HEK293 (cell line): ENCODE data around the gene TMEM184C.
A peak's percentile ranks its signal among the peaks of the same experiment; 100 is the strongest.

Source experiments
- CTCF ChIA-PET: fragments of 350-600 bp; formaldehyde crosslinking; extraction: SDS; loops from one replicate; lab custom pipeline; 2021; ENCODE audit warnings: antibody characterized with exemption; lab: Yijun Ruan, JAX
- POLR2A ChIA-PET: fragments of 300-600 bp; formaldehyde crosslinking; extraction: SDS; loops from one replicate; lab custom pipeline; 2020; ENCODE audit warnings: antibody characterized with exemption, inconsistent platforms; lab: Yijun Ruan, JAX
- H3K27ac ChIP-seq: fragments of 200-500 bp; sonication (Bioruptor generic); 2 replicates; pipeline ENCODE4 v1.5.1; 2014; ENCODE audit warnings: low read depth, low read length, control low read depth, inconsistent platforms; ENCODE audit errors: extremely low read depth
- H3K36me3 ChIP-seq, 2 experiments: fragments of 200-500 bp in 1 of 2; sonication (Bioruptor generic) in 1 of 2; 1 replicate in 1 of 2; 2 replicates in 1 of 2; pipeline ENCODE4 v1.5.1; 2014 to 2017; ENCODE audit warnings: inconsistent platforms in 2 of 2, low read length in 2 of 2; ENCODE audit not compliant: control insufficient read depth in 2 of 2, insufficient read depth in 1 of 2
- H3K4me1 ChIP-seq: fragments of 200-500 bp; sonication (Bioruptor generic); 2 replicates; pipeline ENCODE4 v1.5.1; 2014; ENCODE audit warnings: mild to moderate bottlenecking, low read length, inconsistent platforms; ENCODE audit not compliant: control insufficient read depth, insufficient read depth
- H3K4me3 ChIP-seq: 2 replicates; pipeline ENCODE4 v1.5.1; 2011; ENCODE audit warnings: low read depth, mild to moderate bottlenecking, control low read depth, low read length, moderate library complexity
- H3K9me3 ChIP-seq: fragments of 200-500 bp; sonication (Bioruptor generic); 2 replicates; pipeline ENCODE4 v1.5.1; 2014; ENCODE audit warnings: low read depth, low read length, inconsistent platforms; ENCODE audit not compliant: control insufficient read depth, insufficient read depth
- HOXD13 ChIP-seq: sonication (generic); formaldehyde crosslinking; IDR thresholded peaks from 2 replicates; pipeline ENCODE4 v1.8.0; 2022; ENCODE audit warnings: missing genetic modification reagents, borderline replicate concordance
- SALL2 ChIP-seq: fragments of 450-650 bp; formaldehyde crosslinking; IDR thresholded peaks from 2 replicates; pipeline ENCODE4 v1.5.0; 2017; ENCODE audit warnings: missing biosample characterization, mild to moderate bottlenecking, missing genetic modification characterization, borderline replicate concordance
- TCF7L2 ChIP-seq: IDR thresholded peaks from 2 replicates; pipeline ENCODE4 v1.6.1; 2011; ENCODE audit warnings: low read depth, mild to moderate bottlenecking, inconsistent platforms, low read length, moderate library complexity, borderline replicate concordance
- ZFP41 ChIP-seq: fragments of 450-650 bp; formaldehyde crosslinking; IDR thresholded peaks from 2 replicates; pipeline ENCODE4 v1.5.1; 2016; ENCODE audit warnings: missing biosample characterization, missing genetic modification characterization, borderline replicate concordance
- ZNF112 ChIP-seq: fragments of 450-650 bp; formaldehyde crosslinking; IDR thresholded peaks from 2 replicates; pipeline ENCODE4 v1.5.0; 2017; ENCODE audit warnings: missing biosample characterization, missing genetic modification characterization
- ZNF2 ChIP-seq: fragments of 450-650 bp; formaldehyde crosslinking; IDR thresholded peaks from 2 replicates; pipeline ENCODE4 v1.5.1; 2016; ENCODE audit warnings: missing biosample characterization, missing genetic modification characterization
- ZNF221 ChIP-seq: fragments of 450-650 bp; formaldehyde crosslinking; IDR thresholded peaks from 2 replicates; pipeline ENCODE4 v1.5.1; 2017; ENCODE audit warnings: missing biosample characterization, missing genetic modification characterization, borderline replicate concordance
- ZNF394 ChIP-seq: fragments of 450-650 bp; formaldehyde crosslinking; IDR thresholded peaks from 2 replicates; pipeline ENCODE4 v1.5.1; 2016; ENCODE audit warnings: missing biosample characterization, missing genetic modification characterization, mild to moderate bottlenecking, moderate library complexity, borderline replicate concordance
- ZNF433 ChIP-seq: fragments of 450-650 bp; formaldehyde crosslinking; IDR thresholded peaks from 2 replicates; pipeline ENCODE4 v1.5.1; 2016; ENCODE audit warnings: missing biosample characterization, missing genetic modification characterization, low read depth
- ZNF501 ChIP-seq: fragments of 450-650 bp; formaldehyde crosslinking; IDR thresholded peaks from 2 replicates; pipeline ENCODE4 v1.5.1; 2016; ENCODE audit warnings: missing biosample characterization, missing genetic modification characterization
- ZNF555 ChIP-seq: fragments of 450-650 bp; formaldehyde crosslinking; conservative IDR thresholded peaks from 2 replicates; pipeline ENCODE4 v1.5.1; 2017; ENCODE audit warnings: missing biosample characterization, mild to moderate bottlenecking, missing genetic modification characterization, inconsistent platforms
- ZNF623 ChIP-seq: fragments of 450-650 bp; formaldehyde crosslinking; IDR thresholded peaks from 2 replicates; pipeline ENCODE4 v1.5.1; 2016; ENCODE audit warnings: missing biosample characterization, missing genetic modification characterization
- ZNF654 ChIP-seq: fragments of 450-650 bp; formaldehyde crosslinking; IDR thresholded peaks from 2 replicates; pipeline ENCODE4 v1.5.1; 2016; ENCODE audit warnings: low read depth, missing biosample characterization, missing genetic modification characterization
- ZNF658 ChIP-seq: fragments of 450-650 bp; formaldehyde crosslinking; IDR thresholded peaks from 2 replicates; pipeline ENCODE4; 2016; ENCODE audit warnings: missing biosample characterization, missing genetic modification characterization
- ZNF747 ChIP-seq: fragments of 450-650 bp; formaldehyde crosslinking; IDR thresholded peaks from 2 replicates; pipeline ENCODE4 v1.5.1; 2016; ENCODE audit warnings: missing biosample characterization, missing genetic modification characterization
- TF ChIP-seq, protein P1 (sequence below): fragments of 450-650 bp; formaldehyde crosslinking; IDR thresholded peaks from 2 replicates; pipeline ENCODE4 v1.5.1; 2016; ENCODE audit warnings: missing biosample characterization, missing genetic modification characterization
- TF ChIP-seq, protein P2 (sequence below): fragments of 450-650 bp; formaldehyde crosslinking; IDR thresholded peaks from 2 replicates; pipeline ENCODE4 v1.5.1; 2017; ENCODE audit warnings: missing biosample characterization, mild to moderate bottlenecking, missing genetic modification characterization, moderate library complexity
- TF ChIP-seq, protein P3 (sequence below): fragments of 450-650 bp; formaldehyde crosslinking; IDR thresholded peaks from 2 replicates; pipeline ENCODE4; 2016; ENCODE audit warnings: missing biosample characterization, missing genetic modification characterization
- TF ChIP-seq, protein P4 (sequence below): sonication (generic); formaldehyde crosslinking; IDR thresholded peaks from 2 replicates; pipeline ENCODE4 v1.8.1; 2022; ENCODE audit warnings: mild to moderate bottlenecking, moderate library complexity, missing genetic modification reagents

TMEM184C gene

DNA sequence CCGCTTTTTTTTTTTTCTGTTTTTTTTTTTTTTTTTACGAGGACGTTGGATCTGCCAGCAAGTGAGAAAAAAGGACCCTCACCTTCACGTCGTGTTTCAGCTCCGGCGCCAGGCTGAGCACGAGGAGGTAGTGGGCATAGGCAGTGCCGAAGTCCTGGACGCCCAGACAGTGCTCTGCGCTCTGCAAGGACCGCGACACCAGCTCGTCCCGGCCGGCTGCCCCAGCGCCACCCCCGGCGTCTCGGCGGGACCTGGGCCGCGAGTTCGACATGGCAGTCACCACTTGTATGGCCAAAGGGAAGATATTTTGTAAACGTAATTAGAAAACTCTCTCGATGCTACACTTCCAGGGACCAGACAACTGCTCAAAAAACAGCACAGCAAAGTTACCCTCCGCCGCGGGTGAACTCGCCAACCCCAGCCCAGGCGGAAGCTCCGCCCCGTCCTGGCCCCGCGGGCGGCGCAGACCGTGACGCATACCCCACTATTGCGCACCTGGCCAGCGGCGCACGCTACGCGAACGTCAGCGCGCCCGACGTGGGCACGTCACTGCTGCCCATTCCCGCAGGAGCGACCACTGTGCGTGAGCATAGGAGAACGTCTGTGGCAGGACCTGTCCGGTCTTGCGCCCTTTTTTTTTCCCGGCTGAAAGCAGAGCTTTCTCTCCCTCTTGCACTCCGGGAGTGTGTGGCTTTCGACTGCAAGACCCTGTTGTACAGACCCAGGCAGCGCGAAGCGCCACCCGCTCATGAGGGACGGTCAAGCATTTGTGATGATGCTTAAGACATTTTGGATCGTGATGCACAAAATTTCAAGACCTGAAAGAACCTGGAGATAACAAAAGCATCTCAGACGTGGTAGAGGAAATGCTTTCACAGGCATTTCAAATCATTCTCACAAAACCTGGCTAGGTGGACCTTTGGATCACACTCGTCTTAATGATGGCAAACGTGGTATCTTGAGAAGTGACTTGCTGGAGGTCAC, 66.8 kb downstream of the TMEM184C start, which contains the start of gene PRMT9 (continued):
- TF ChIP-seq ZNF501 (tag by site-specific recombination) (peak; percentile 55; the same call in 1 of the 2 replicates), ZNF394 (tag by site-specific recombination) (no peak), ZNF654 (tag by site-specific recombination) (no peak), ZNF2 (no peak), ZNF555 (tag by site-specific recombination) (no peak), ZNF433 (tag by site-specific recombination) (no peak), SALL2 (tag by site-specific recombination) (no peak), ZNF221 (tag by site-specific recombination) (no peak), HOXD13 (no peak)
- TF ChIP-seq, protein P1, sequence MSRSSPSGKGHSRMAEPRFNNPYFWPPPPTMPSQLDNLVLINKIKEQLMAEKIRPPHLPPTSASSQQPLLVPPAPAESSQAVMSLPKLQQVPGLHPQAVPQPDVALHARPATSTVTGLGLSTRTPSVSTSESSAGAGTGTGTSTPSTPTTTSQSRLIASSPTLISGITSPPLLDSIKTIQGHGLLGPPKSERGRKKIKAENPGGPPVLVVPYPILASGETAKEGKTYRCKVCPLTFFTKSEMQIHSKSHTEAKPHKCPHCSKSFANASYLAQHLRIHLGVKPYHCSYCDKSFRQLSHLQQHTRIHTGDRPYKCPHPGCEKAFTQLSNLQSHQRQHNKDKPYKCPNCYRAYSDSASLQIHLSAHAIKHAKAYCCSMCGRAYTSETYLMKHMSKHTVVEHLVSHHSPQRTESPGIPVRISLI (tag by site-specific recombination) = peak; percentile 10; the same call in 1 of the 2 replicates
- TF ChIP-seq, protein P2, sequence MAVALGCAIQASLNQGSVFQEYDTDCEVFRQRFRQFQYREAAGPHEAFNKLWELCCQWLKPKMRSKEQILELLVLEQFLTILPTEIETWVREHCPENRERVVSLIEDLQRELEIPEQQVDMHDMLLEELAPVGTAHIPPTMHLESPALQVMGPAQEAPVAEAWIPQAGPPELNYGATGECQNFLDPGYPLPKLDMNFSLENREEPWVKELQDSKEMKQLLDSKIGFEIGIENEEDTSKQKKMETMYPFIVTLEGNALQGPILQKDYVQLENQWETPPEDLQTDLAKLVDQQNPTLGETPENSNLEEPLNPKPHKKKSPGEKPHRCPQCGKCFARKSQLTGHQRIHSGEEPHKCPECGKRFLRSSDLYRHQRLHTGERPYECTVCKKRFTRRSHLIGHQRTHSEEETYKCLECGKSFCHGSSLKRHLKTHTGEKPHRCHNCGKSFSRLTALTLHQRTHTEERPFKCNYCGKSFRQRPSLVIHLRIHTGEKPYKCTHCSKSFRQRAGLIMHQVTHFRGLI = no peak

DNA sequence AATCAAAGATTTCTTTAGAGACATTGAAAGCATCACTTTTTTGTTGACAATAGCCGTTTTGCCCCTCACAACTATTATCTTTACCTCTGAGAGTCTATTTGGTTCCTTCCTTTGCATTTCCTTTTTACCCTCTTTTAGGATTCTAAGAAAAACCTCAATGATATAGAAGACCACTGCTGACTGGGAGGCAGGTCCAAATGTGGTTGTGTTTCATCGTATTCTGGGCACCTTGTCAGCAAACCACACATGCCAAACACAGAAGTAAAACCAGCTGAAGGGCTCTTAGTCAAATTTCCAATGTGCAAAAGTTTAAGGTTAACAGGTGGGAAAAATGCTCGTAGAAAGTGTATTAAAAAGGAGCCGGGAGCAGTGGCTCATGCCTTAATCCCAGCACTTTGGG, 71.9 kb downstream of the TMEM184C start:
- Histone ChIP-seq H3K9me3 (no peaks in the 10 kb centered on the region), H3K4me3 (no peak overlapping the region), H3K27ac (no peak overlapping the region), H3K36me3 (no peaks in the 10 kb centered on the region), H3K4me1 (no peaks in the 10 kb centered on the region)
- ChIA-PET CTCF (interaction anchor here (1.0 kb wide), 1 partner anchor 178 kb away, joined by 4 read pairs; no protein-coding TSS in a partner anchor), POLR2A (no interaction called here)
- TF ChIP-seq ZFP41 (tag by site-specific recombination) (no peak), ZNF658 (tag by site-specific recombination) (no peak), ZNF747 (tag by site-specific recombination) (no peak)
- TF ChIP-seq, protein P3, sequence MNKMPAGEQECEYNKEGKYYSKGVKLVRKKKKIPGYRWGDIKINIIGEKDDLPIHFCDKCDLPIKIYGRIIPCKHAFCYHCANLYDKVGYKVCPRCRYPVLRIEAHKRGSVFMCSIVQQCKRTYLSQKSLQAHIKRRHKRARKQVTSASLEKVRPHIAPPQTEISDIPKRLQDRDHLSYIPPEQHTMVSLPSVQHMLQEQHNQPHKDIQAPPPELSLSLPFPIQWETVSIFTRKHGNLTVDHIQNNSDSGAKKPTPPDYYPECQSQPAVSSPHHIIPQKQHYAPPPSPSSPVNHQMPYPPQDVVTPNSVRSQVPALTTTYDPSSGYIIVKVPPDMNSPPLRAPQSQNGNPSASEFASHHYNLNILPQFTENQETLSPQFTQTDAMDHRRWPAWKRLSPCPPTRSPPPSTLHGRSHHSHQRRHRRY (tag by site-specific recombination) = no peak

DNA sequence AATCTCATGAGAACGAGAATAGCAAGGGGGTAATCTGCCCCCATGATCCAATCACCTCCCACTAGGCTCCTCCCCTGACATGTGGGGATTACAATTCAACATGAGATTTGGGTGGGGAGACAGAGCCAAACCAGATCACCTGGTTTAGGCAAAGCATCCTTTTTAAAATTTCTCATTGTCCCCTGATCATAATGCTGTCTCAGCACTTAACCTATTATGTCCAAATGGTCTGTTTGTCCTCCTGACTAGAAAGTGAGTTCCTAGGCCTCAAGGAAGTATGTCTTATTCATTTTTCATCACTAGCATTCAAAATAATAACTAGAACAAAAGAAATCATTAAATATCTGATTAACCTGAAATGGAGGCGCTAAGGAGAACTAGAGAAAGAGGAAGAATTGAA, 74.6 kb downstream of the TMEM184C start:
- no peak overlapping the region for H3K4me3 ChIP-seq
- no peaks in the 10 kb centered on the region for H3K9me3 ChIP-seq
- TF ChIP-seq ZNF623 (tag by site-specific recombination) (no peak), ZNF112 (tag by site-specific recombination) (no peak), TCF7L2 (no peak)
- TF ChIP-seq, protein P4, sequence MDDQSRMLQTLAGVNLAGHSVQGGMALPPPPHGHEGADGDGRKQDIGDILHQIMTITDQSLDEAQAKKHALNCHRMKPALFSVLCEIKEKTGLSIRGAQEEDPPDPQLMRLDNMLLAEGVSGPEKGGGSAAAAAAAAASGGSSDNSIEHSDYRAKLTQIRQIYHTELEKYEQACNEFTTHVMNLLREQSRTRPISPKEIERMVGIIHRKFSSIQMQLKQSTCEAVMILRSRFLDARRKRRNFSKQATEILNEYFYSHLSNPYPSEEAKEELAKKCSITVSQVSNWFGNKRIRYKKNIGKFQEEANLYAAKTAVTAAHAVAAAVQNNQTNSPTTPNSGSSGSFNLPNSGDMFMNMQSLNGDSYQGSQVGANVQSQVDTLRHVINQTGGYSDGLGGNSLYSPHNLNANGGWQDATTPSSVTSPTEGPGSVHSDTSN (CRISPR knock-in tag) = no peak
- no peaks in the 10 kb centered on the region for H3K4me1 ChIP-seq
- CTCF ChIA-PET = interaction anchor here (2.0 kb wide), 1 partner anchor 175 kb away, joined by 12 read pairs; no protein-coding TSS in a partner anchor
- no peaks in the 10 kb centered on the region for H3K36me3 ChIP-seq
- POLR2A ChIA-PET = no interaction called here
- H3K27ac ChIP-seq = no peak overlapping the region
